LNCAP (cell line): ENCODE results near the gene SRRM3.

ENCODE experiments used
- CTCF ChIP-seq: fragments of 450-650 bp; IDR thresholded peaks from 2 replicates; pipeline ENCODE4 v1.5.1; 2017; ENCODE audit warnings: mild to moderate bottlenecking

Gene SRRM3

GRCh38 chr7:76272851-76273497 is 71.3 kb downstream of the SRRM3 start:
- TF ChIP-seq CTCF: no peak

GRCh38 chr7:76273503-76273902 is 71.8 kb downstream of the SRRM3 start:
- no peak for TF ChIP-seq CTCF

- TF ChIP-seq CTCF: no peak
Observed at GRCh38 chr7:76278540-76278939, 76.8 kb downstream of the SRRM3 start.

- no peak for TF ChIP-seq CTCF
Observed at GRCh38 chr7:76280408-76280807, 78.7 kb downstream of the SRRM3 start.

GRCh38 chr7:76281006-76281705 is 79.5 kb downstream of the SRRM3 start:
- no peak for TF ChIP-seq CTCF

GRCh38 chr7:76281706-76282343 is 80.1 kb downstream of the SRRM3 start:
- no peak for TF ChIP-seq CTCF

- TF ChIP-seq CTCF: no peak
Observed at GRCh38 chr7:76282344-76283253, 80.9 kb downstream of the SRRM3 start.
